Neural crest cell (in vitro differentiated cells): ENCODE data around the gene SLC38A1. TPM values are rescaled to one million over a fixed set of nuclear protein-coding genes. Genes with fewer than 3 reads are reported as not detected.

Source experiments
- DNase-seq: peaks from one replicate; pipeline ENCODE4 v3.0.0; 2021; ENCODE audit warnings: low read depth, mixed read lengths, low spot score
- H3K27ac Mint-ChIP-seq: one replicate; pipeline ENCODE4 v1.8.0; 2021; ENCODE audit warnings: mild to moderate bottlenecking, mixed read lengths; ENCODE audit not compliant: unreplicated experiment
- H3K27me3 Mint-ChIP-seq: 2 replicates; pipeline ENCODE4 v1.8.0; 2021; ENCODE audit warnings: low read depth, mild to moderate bottlenecking, mixed read lengths
- H3K36me3 Mint-ChIP-seq: 2 replicates; pipeline ENCODE4 v1.8.0; 2021; ENCODE audit warnings: low read depth, mild to moderate bottlenecking, mixed read lengths
- H3K4me1 Mint-ChIP-seq: 2 replicates; pipeline ENCODE4 v1.8.0; 2021; ENCODE audit warnings: mixed read lengths
- H3K4me3 Mint-ChIP-seq: one replicate; pipeline ENCODE4 v1.8.0; 2021; ENCODE audit warnings: mild to moderate bottlenecking, mixed read lengths
- H3K9me3 Mint-ChIP-seq: 2 replicates; pipeline ENCODE4 v1.8.0; 2021; ENCODE audit warnings: mixed read lengths
- total RNA-seq: library from RNA; stranded (reverse); gene quantifications from 2 replicates; pipeline ENCODE4 v1.2.1, GENCODE V29; 2021
- TF ChIP-seq, protein P1 (sequence below): fragments of 200-600 bp; sonication (generic); conservative IDR thresholded peaks from 2 replicates; pipeline ENCODE4 v1.5.0; 2021; ENCODE audit warnings: antibody characterized with exemption, mild to moderate bottlenecking

SLC38A1 gene
- total RNA-seq, 1 donor from 2014 or later: 129 TPM

DNA sequence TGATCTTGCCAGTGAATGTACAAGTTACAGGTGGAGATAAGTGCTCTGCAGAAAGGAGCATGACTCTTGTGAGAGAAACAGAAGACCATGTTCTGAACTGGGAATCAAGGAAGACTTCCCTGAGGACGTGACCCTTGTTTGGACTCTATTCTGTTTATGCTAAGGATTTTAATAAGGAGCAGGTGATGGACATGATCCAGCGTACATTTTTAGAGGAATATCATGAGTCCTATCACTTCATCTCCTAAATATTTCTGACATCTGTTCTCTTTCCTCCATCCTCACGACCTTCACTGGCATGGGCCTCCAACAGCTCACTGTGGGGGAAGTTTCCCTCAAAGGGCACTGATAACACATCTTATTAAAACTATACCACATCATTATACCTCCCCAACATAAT, 7.9 kb upstream of the SLC38A1 start:
- TF ChIP-seq, protein P1, sequence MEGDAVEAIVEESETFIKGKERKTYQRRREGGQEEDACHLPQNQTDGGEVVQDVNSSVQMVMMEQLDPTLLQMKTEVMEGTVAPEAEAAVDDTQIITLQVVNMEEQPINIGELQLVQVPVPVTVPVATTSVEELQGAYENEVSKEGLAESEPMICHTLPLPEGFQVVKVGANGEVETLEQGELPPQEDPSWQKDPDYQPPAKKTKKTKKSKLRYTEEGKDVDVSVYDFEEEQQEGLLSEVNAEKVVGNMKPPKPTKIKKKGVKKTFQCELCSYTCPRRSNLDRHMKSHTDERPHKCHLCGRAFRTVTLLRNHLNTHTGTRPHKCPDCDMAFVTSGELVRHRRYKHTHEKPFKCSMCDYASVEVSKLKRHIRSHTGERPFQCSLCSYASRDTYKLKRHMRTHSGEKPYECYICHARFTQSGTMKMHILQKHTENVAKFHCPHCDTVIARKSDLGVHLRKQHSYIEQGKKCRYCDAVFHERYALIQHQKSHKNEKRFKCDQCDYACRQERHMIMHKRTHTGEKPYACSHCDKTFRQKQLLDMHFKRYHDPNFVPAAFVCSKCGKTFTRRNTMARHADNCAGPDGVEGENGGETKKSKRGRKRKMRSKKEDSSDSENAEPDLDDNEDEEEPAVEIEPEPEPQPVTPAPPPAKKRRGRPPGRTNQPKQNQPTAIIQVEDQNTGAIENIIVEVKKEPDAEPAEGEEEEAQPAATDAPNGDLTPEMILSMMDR: no peak
- no peaks in the 10 kb centered on the region for H3K4me1 Mint-ChIP-seq
- no peak for DNase-seq
- H3K4me3 Mint-ChIP-seq: no peak overlapping the region
- H3K36me3 Mint-ChIP-seq: peaks cover 4% of the 10 kb centered on the region
- H3K27me3 Mint-ChIP-seq: no peaks in the 10 kb centered on the region
- H3K27ac Mint-ChIP-seq: no peak overlapping the region
- H3K9me3 Mint-ChIP-seq: no peaks in the 10 kb centered on the region

DNA sequence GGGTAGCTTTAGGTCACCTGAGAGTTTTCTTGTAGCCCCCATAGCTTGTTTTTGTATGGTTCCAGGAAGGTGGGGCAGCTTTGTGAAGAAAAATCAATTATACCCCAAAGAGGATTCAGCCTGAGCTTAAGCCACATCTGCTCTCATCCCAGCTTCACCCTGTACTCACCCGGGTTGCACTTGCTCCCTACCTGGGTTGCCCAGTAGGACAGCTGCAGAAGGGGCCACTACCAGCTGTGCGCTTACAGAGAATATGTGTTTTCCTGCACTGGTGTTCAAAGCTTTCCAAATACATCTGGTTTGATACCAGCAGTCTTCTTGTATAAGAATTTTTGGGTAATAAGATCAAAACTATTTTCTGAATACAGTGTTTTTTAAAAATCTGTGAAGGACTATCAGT, 3.0 kb upstream of the SLC38A1 start:
- no peak overlapping the region for H3K4me3 Mint-ChIP-seq
- no peaks in the 10 kb centered on the region for H3K27me3 Mint-ChIP-seq
- TF ChIP-seq, protein P1: no peak
- DNase-seq: no peak
- H3K27ac Mint-ChIP-seq: no peak overlapping the region
- H3K36me3 Mint-ChIP-seq: peaks cover 3% of the 10 kb centered on the region
- no peaks in the 10 kb centered on the region for H3K9me3 Mint-ChIP-seq
- H3K4me1 Mint-ChIP-seq: peaks cover 10% of the 10 kb centered on the region

DNA sequence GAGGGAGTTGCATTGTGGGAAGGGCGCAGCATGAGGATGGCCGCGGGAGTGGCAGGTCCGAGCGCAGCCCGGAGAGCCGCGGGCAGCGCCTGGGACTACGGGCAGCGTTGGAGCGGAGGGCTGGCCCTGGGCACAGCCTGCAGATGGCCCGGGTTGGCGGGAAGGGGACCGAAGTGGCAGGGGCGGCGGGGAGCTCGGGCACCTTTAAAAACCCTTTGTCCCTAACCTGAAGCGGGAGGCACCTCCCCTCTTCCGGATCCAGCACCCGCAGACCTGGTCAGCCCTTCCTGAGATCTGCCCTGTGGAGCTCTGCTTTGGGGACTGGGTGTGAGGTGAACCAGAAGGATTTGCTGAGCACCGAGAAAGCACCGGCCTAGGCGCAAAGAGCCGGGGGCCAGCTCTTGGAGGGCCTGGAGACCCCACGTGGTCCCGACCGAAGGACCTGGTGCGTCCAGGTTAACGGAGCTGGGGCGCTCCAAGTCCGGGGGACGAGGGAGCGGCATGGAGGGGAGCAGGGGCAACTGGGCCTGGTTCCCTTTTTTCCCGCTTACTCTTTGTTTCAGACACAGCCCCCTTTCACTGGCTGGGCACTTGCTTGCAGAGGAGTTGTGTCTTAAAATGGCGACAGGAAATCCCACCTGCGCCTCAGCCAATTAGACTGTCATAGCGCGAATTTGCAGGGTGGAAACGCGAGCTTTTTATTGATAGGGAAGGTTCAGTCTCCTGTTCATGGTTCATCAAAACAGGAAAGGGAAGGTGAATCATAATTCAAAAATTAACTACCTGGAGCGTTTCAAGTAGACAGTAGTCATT, 792 bp upstream of the SLC38A1 start:
- H3K27ac Mint-ChIP-seq: peak overlapping the region; percentile 95
- H3K4me3 Mint-ChIP-seq: no peak overlapping the region
- no peaks in the 10 kb centered on the region for H3K27me3 Mint-ChIP-seq
- TF ChIP-seq, protein P1: no peak
- no peaks in the 10 kb centered on the region for H3K36me3 Mint-ChIP-seq
- H3K4me1 Mint-ChIP-seq: peaks cover 10% of the 10 kb centered on the region
- no peaks in the 10 kb centered on the region for H3K9me3 Mint-ChIP-seq
- DNase-seq: peak; percentile 21

DNA sequence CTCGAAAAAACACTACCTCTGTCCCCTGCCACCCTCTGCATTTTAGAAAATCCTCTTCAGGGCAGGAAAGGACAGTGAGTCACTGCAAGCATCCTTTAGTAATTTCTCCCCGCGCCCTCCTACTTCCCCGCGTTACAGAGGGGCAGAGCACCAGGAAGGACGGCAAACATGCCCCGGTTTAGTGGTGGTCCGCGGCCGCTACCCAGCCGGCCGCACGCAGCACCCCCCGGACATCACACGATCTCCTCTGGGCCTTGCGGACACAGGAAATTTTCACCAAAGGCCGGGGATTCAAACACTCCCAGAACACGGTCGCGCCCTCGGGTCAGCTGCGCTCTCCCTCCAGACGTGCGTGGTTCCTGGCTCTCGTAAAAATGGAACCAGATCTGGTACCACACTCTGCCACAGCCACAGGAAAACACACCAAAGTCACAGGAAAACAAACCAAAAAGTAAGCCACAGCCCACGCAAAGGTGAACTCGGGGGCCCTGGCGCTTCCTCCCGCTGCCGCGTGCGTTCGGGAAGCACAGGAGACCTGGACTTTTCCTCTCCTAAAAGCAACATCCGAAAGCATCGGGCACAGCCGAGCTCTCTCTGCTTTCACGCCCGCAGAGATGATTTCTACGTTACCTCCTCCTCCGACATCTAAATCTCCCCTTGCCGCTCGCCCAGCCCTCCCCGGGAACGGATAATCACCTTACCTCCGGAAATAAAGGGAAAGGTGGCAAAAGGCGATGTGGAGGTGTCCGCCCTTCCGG, 839 bp downstream of the SLC38A1 start:
- H3K27me3 Mint-ChIP-seq: no peaks in the 10 kb centered on the region
- TF ChIP-seq, protein P1: no peak
- H3K4me1 Mint-ChIP-seq: peaks cover 22% of the 10 kb centered on the region
- no peak overlapping the region for H3K27ac Mint-ChIP-seq
- H3K9me3 Mint-ChIP-seq: no peaks in the 10 kb centered on the region
- H3K36me3 Mint-ChIP-seq: no peaks in the 10 kb centered on the region
- no peak for DNase-seq
- H3K4me3 Mint-ChIP-seq: no peak overlapping the region

DNA sequence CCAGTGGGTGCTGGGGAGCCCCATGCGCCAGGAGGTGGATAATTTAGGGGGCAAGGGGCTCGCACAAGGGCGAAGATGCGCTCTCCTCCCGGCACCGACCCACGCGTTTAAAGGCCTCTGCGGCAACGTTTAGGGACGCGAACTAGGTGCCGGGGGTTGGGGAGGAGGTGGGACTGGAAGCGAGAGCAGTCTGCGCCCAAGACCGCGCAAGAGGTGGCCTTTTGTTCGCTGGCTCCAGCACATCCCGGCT, 1.3 kb downstream of the SLC38A1 start:
- peaks cover 26% of the 10 kb centered on the region for H3K4me1 Mint-ChIP-seq
- no peak for DNase-seq

More for the DNA sequence above, 1.3 kb downstream of the SLC38A1 start:
- Mint-ChIP-seq H3K27ac (no peak overlapping the region), H3K27me3 (no peaks in the 10 kb centered on the region), H3K4me3 (no peak overlapping the region), H3K9me3 (no peaks in the 10 kb centered on the region), H3K36me3 (no peaks in the 10 kb centered on the region)
- TF ChIP-seq, protein P1: no peak
